SK-N-SH treated with all-trans-retinoic acid at 6 μM for 48 hours (cell line): ENCODE data around the gene SLC7A6OS.

Experiments used
- ARNTL ChIP-seq: fragments of 450-650 bp; formaldehyde crosslinking; IDR thresholded peaks from 2 replicates; pipeline ENCODE4 v1.5.0; 2020; ENCODE audit warnings: low read depth, mild to moderate bottlenecking, moderate library complexity, borderline replicate concordance
- BACH2 ChIP-seq: fragments of 250-450 bp; sonication (Bioruptor Pico); IDR thresholded peaks from 2 replicates; pipeline ENCODE4 v1.9.0; 2021; ENCODE audit warnings: mild to moderate bottlenecking, borderline replicate concordance
- CSDC2 ChIP-seq: fragments of 250-450 bp; sonication (Bioruptor Pico); IDR thresholded peaks from 2 replicates; pipeline ENCODE4 v1.5.0; 2020; ENCODE audit warnings: mild to moderate bottlenecking, moderate library complexity
- RARB ChIP-seq: fragments of 250-450 bp; sonication (Bioruptor Pico); IDR thresholded peaks from 2 replicates; pipeline ENCODE4 v1.8.0; 2021; ENCODE audit warnings: mild to moderate bottlenecking, moderate library complexity
- TCF4 ChIP-seq: fragments of 250-450 bp; sonication (Bioruptor Pico); IDR thresholded peaks from 2 replicates; pipeline ENCODE4 v1.8.0; 2021; ENCODE audit warnings: mild to moderate bottlenecking, moderate library complexity, borderline replicate concordance
- ZFP3 ChIP-seq: fragments of 250-450 bp; sonication (Bioruptor Pico); IDR thresholded peaks from 2 replicates; pipeline ENCODE4 v1.5.0; 2020; ENCODE audit warnings: mild to moderate bottlenecking, moderate library complexity
- ZFP30 ChIP-seq: fragments of 450-650 bp; formaldehyde crosslinking; IDR thresholded peaks from 2 replicates; pipeline ENCODE4 v1.5.0; 2022; ENCODE audit warnings: mild to moderate bottlenecking, moderate library complexity
- ZNF70 ChIP-seq: fragments of 450-650 bp; formaldehyde crosslinking; IDR thresholded peaks from 2 replicates; pipeline ENCODE4 v1.5.0; 2020; ENCODE audit warnings: mild to moderate bottlenecking, moderate library complexity
- ZNF8 ChIP-seq: fragments of 450-650 bp; formaldehyde crosslinking; IDR thresholded peaks from 2 replicates; pipeline ENCODE4 v1.5.0; 2020; ENCODE audit warnings: mild to moderate bottlenecking, moderate library complexity
- TF ChIP-seq, protein P1 (sequence below): fragments of 250-450 bp; sonication (Bioruptor Pico); IDR thresholded peaks from 2 replicates; pipeline ENCODE4 v1.5.0; 2020; ENCODE audit warnings: mild to moderate bottlenecking, moderate library complexity
- TF ChIP-seq, protein P2 (sequence below): fragments of 250-450 bp; sonication (Bioruptor Pico); IDR thresholded peaks from 2 replicates; pipeline ENCODE4 v1.5.1; 2021; ENCODE audit warnings: mild to moderate bottlenecking, moderate library complexity
- TF ChIP-seq, protein P3 (sequence below): fragments of 250-450 bp; sonication (Bioruptor Pico); IDR thresholded peaks from 2 replicates; pipeline ENCODE4 v1.8.0; 2020; ENCODE audit warnings: mild to moderate bottlenecking, moderate library complexity, borderline replicate concordance
- TF ChIP-seq, protein P4 (sequence below): fragments of 250-450 bp; sonication (Bioruptor Pico); IDR thresholded peaks from 2 replicates; pipeline ENCODE4 v1.5.1; 2020; ENCODE audit warnings: low read depth, mild to moderate bottlenecking, moderate library complexity

- TF ChIP-seq, protein P1, sequence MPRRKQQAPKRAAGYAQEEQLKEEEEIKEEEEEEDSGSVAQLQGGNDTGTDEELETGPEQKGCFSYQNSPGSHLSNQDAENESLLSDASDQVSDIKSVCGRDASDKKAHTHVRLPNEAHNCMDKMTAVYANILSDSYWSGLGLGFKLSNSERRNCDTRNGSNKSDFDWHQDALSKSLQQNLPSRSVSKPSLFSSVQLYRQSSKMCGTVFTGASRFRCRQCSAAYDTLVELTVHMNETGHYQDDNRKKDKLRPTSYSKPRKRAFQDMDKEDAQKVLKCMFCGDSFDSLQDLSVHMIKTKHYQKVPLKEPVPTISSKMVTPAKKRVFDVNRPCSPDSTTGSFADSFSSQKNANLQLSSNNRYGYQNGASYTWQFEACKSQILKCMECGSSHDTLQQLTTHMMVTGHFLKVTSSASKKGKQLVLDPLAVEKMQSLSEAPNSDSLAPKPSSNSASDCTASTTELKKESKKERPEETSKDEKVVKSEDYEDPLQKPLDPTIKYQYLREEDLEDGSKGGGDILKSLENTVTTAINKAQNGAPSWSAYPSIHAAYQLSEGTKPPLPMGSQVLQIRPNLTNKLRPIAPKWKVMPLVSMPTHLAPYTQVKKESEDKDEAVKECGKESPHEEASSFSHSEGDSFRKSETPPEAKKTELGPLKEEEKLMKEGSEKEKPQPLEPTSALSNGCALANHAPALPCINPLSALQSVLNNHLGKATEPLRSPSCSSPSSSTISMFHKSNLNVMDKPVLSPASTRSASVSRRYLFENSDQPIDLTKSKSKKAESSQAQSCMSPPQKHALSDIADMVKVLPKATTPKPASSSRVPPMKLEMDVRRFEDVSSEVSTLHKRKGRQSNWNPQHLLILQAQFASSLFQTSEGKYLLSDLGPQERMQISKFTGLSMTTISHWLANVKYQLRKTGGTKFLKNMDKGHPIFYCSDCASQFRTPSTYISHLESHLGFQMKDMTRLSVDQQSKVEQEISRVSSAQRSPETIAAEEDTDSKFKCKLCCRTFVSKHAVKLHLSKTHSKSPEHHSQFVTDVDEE (CRISPR knock-in tag) = no peak
- TF ChIP-seq BACH2 (CRISPR knock-in tag) = no peak
- TF ChIP-seq ZFP30 (CRISPR knock-in tag) = no peak
- TF ChIP-seq CSDC2 (CRISPR knock-in tag) = no peak
- TF ChIP-seq, protein P2, sequence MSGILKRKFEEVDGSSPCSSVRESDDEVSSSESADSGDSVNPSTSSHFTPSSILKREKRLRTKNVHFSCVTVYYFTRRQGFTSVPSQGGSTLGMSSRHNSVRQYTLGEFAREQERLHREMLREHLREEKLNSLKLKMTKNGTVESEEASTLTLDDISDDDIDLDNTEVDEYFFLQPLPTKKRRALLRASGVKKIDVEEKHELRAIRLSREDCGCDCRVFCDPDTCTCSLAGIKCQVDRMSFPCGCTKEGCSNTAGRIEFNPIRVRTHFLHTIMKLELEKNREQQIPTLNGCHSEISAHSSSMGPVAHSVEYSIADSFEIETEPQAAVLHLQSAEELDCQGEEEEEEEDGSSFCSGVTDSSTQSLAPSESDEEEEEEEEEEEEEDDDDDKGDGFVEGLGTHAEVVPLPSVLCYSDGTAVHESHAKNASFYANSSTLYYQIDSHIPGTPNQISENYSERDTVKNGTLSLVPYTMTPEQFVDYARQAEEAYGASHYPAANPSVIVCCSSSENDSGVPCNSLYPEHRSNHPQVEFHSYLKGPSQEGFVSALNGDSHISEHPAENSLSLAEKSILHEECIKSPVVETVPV (CRISPR knock-in tag) = no peak
- TF ChIP-seq ZNF70 (CRISPR knock-in tag) = no peak
- no peak for TF ChIP-seq RARB (CRISPR knock-in tag)
- TF ChIP-seq ZNF8 = no peak
- TF ChIP-seq, protein P3, sequence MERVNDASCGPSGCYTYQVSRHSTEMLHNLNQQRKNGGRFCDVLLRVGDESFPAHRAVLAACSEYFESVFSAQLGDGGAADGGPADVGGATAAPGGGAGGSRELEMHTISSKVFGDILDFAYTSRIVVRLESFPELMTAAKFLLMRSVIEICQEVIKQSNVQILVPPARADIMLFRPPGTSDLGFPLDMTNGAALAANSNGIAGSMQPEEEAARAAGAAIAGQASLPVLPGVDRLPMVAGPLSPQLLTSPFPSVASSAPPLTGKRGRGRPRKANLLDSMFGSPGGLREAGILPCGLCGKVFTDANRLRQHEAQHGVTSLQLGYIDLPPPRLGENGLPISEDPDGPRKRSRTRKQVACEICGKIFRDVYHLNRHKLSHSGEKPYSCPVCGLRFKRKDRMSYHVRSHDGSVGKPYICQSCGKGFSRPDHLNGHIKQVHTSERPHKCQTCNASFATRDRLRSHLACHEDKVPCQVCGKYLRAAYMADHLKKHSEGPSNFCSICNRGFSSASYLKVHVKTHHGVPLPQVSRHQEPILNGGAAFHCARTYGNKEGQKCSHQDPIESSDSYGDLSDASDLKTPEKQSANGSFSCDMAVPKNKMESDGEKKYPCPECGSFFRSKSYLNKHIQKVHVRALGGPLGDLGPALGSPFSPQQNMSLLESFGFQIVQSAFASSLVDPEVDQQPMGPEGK (CRISPR knock-in tag) = no peak
- TF ChIP-seq TCF4 (CRISPR knock-in tag) = no peak
- no peak for TF ChIP-seq ZFP3
- TF ChIP-seq ARNTL (CRISPR knock-in tag) = no peak
- TF ChIP-seq, protein P4, sequence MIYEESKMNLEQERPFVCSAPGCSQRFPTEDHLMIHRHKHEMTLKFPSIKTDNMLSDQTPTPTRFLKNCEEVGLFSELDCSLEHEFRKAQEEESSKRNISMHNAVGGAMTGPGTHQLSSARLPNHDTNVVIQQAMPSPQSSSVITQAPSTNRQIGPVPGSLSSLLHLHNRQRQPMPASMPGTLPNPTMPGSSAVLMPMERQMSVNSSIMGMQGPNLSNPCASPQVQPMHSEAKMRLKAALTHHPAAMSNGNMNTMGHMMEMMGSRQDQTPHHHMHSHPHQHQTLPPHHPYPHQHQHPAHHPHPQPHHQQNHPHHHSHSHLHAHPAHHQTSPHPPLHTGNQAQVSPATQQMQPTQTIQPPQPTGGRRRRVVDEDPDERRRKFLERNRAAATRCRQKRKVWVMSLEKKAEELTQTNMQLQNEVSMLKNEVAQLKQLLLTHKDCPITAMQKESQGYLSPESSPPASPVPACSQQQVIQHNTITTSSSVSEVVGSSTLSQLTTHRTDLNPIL (CRISPR knock-in tag) = no peak
Observed at GRCh38 chr16:68355447-68356248, 44.9 kb upstream of the SLC7A6OS start.
